AG08396 (cell line): ENCODE measurements around the gene ZNF358.
A peak's percentile ranks its signal among the peaks of the same experiment; 100 is the strongest.

Experiments
- DNase-seq: peaks from one replicate; pipeline ENCODE4 v3.0.0; 2012; ENCODE audit warnings: low spot score, mixed read lengths

The ZNF358 gene

GRCh38 chr19:7559102-7559501 lies 43.2 kb downstream of the ZNF358 start:
- DNase-seq, result peak; percentile 7

DNA sequence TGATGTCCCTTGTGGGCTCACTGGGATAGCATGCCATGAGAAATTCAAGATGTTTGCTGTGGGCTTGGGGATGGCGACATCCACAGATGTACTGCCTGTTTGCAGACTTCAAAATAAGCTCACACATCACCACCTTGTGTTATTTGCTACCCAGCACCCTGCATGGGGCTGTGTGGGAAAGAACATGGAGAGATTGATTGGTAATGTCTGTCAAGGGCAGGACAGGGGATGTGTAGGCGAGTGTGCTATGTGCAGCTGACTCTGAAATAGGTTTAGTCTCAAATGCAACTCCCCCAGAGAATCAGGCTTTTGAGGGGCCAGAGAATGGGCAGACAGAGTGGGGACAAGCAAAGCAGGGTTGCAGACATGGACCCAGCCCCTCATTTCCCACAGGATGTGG lies 44.4 kb downstream of the ZNF358 start:
- no peak for DNase-seq

- DNase-seq, result no peak
These were observed 45.4 kb downstream of the ZNF358 start for GRCh38 chr19:7561325-7561724.

DNA sequence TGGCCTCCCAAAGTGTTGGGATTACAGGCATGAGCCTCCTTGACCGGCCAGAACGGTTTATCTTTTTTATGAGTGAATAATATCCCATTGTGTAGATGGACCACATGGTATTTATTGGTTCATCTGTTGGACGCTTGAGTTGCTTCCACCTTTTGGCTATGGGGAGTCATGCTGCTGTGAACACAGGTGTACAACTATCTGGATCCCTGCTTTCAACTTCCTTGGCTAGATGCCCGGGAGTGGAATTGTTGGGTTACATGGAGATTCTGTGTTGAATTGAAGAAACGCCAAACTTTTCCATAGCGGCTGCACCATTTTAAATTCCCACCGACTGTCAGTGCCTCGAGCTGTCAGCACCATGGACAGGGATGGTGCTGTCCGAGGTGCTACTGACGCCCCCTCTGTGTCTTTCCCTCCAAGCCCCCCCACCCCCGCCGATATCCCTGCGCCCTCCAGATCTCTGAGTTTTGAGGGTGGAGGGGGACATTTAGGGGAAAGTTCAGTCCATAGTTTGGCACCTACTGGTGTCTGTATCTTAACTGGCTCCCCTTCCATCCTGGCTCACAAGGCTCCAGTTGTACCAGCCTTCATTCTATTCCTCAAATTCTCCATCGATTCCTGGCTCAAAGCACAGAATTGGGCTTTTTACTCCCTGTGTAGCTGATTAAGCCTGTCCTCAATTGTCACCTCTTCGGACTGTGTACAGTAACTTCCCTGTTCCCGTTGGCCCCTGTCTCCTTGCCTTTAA lies 46.9 kb downstream of the ZNF358 start:
- peak; percentile 25 for DNase-seq

GRCh38 chr19:7564866-7565265 lies 49.0 kb downstream of the ZNF358 start:
- DNase-seq, result no peak

- peak; percentile 47 for DNase-seq
These were observed 49.4 kb downstream of the ZNF358 start for GRCh38 chr19:7565332-7565731.
